Common myeloid progenitor, CD34-positive (primary cell): Measurements from ENCODE around the gene ZNF432.

Source experiments
- CTCF ChIA-PET: fragments of 350-600 bp; sonication (Branson Sonifier 250); formaldehyde crosslinking; loops from one replicate; lab custom pipeline; 2021; ENCODE audit warnings: antibody characterized with exemption; lab: Charles Lee
- POLR2A ChIA-PET: fragments of 350-600 bp; sonication (Branson Sonifier 250); formaldehyde crosslinking; loops from one replicate; lab custom pipeline; 2021; ENCODE audit warnings: antibody characterized with exemption; lab: Charles Lee
- DNase-seq, 3 donors: peaks; one replicate each; pipeline versions ENCODE4 v3.0.0 to v3.0.0-alpha.2; 2013
- H3K27ac ChIP-seq, 2 experiments: 1 replicate in 1 of 2; 2 replicates in 1 of 2; pipeline ENCODE4 v1.7.0; 2013; ENCODE audit warnings: inconsistent platforms in 2 of 2, low read length in 2 of 2, mild to moderate bottlenecking in 2 of 2, low read depth in 1 of 2, moderate library complexity in 1 of 2; ENCODE audit not compliant: severe bottlenecking in 2 of 2, insufficient read depth in 1 of 2, poor library complexity in 1 of 2
- H3K27me3 ChIP-seq, 5 experiments: replicated peaks in 2 of 5; 1 replicate in 3 of 5; 2 replicates in 2 of 5; pipeline versions ENCODE4 v1.6.1 to v1.7.0; 2013; ENCODE audit warnings: low read length in 4 of 5, mild to moderate bottlenecking in 2 of 5, moderate library complexity in 2 of 5, inconsistent platforms in 1 of 5; ENCODE audit not compliant: insufficient read depth in 5 of 5, control insufficient read depth in 4 of 5
- H3K36me3 ChIP-seq, 4 experiments: 1 replicate in 2 of 4; 2 replicates in 2 of 4; pipeline versions ENCODE4 v1.6.1 to v1.7.0; 2013; ENCODE audit warnings: low read length in 3 of 4, control low read depth in 1 of 4, mild to moderate bottlenecking in 1 of 4; ENCODE audit not compliant: control insufficient read depth in 4 of 4, insufficient read depth in 4 of 4
- H3K4me1 ChIP-seq, 4 experiments: 1 replicate in 3 of 4; 2 replicates in 1 of 4; pipeline versions ENCODE4 v1.6.1 to v1.7.1; 2013; ENCODE audit warnings: low read length in 3 of 4, mild to moderate bottlenecking in 3 of 4, control low read depth in 1 of 4, inconsistent platforms in 1 of 4, moderate library complexity in 1 of 4; ENCODE audit not compliant: control insufficient read depth in 4 of 4, insufficient read depth in 4 of 4; ENCODE audit errors: control extremely low read depth in 1 of 4
- H3K4me3 ChIP-seq, 7 experiments: 1 replicate in 4 of 7; 2 replicates in 3 of 7; pipeline versions ENCODE4 v1.5.1 to v1.7.0; 2013; ENCODE audit warnings: mild to moderate bottlenecking in 7 of 7, low read length in 6 of 7, moderate library complexity in 6 of 7, inconsistent platforms in 2 of 7, low read depth in 2 of 7, control low read depth in 1 of 7; ENCODE audit not compliant: insufficient read depth in 4 of 7, control insufficient read depth in 1 of 7; ENCODE audit errors: extremely low read depth in 1 of 7
- H3K9me3 ChIP-seq, 5 experiments: 1 replicate in 4 of 5; 2 replicates in 1 of 5; pipeline versions ENCODE4 v1.6.1 to v1.7.1; 2013; ENCODE audit warnings: low read length in 4 of 5, mild to moderate bottlenecking in 2 of 5, inconsistent platforms in 1 of 5, low read depth in 1 of 5, moderate library complexity in 1 of 5; ENCODE audit not compliant: control insufficient read depth in 4 of 5, insufficient read depth in 2 of 5; ENCODE audit errors: control extremely low read depth in 1 of 5
- WGBS: methylation state at CpG from one replicate; pipeline ENCODE4 v1.1.5; 2013; ENCODE audit not compliant: insufficient coverage; 5-methylcytosine and 5-hydroxymethylcytosine counted together

Gene ZNF432

GRCh38 chr19:51983361-51983760 lies 65.3 kb downstream of the ZNF432 start:
- no CpG with 5 or more reads among the region's 4 CpGs for WGBS
- POLR2A ChIA-PET = no interaction called here

More at GRCh38 chr19:51983361-51983760, 65.3 kb downstream of the ZNF432 start:
- Histone ChIP-seq H3K4me3 (peak overlapping the region in 1 of 7 experiments; percentile 29), H3K4me1 (peaks cover 0 to 8% (median 5%) of the 10 kb centered on the region in 4 experiments), H3K27me3 (no peaks in the 10 kb centered on the region), H3K9me3 (peaks cover 11 to 69% (median 37%) of the 10 kb centered on the region in 5 experiments), H3K36me3 (peaks cover 9 to 50% (median 19%) of the 10 kb centered on the region in 4 experiments), H3K27ac (no peak overlapping the region)
- DNase-seq = no peak
- CTCF ChIA-PET = no interaction called here
